Tongue (tissue), 2 donors: ENCODE results near the gene SARDH. TPM values are rescaled to one million over a fixed set of nuclear protein-coding genes. Genes with fewer than 3 reads are reported as not detected.
"Not testable (repeated sequence)": the region's sequence is repeated elsewhere in the genome, so short reads cannot be mapped to it uniquely, and the experiment has no call there.

Source experiments
- DNase-seq: peaks from one replicate; pipeline ENCODE4 v3.0.0-alpha.2; 2015
- total RNA-seq: library from RNA; depleted of rRNA; stranded (reverse); fragments of >200 nt; gene quantifications from one replicate; pipeline ENCODE4 v1.2.3, GENCODE V29; 2014

The SARDH gene
- total RNA-seq, 1 donor from 2014 or later: 8.0 TPM

- no peak for DNase-seq
Measured at GRCh38 chr9:133632806-133633680, 105.1 kb downstream of the SARDH start.

DNA sequence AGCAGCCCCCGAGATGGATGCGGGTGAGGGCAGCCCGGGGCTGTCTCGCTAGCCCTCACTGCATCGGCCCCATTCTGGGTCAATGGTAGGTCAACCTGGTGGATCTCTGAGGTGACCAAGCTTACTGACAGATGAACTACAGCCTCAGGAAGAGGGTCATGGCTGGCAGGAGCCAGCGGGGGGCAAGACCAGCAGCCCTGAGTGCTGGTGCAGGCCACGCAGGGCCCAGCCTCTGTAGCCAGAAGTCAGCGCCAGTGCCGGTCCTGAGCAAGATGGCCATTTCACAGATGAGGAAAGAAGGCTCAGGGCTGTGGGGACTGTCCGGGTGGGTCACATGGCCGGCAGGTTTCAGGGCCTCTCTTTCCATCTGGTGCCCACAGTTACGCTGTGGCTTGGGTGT, 107.0 kb downstream of the SARDH start:
- DNase-seq: no peak

DNA sequence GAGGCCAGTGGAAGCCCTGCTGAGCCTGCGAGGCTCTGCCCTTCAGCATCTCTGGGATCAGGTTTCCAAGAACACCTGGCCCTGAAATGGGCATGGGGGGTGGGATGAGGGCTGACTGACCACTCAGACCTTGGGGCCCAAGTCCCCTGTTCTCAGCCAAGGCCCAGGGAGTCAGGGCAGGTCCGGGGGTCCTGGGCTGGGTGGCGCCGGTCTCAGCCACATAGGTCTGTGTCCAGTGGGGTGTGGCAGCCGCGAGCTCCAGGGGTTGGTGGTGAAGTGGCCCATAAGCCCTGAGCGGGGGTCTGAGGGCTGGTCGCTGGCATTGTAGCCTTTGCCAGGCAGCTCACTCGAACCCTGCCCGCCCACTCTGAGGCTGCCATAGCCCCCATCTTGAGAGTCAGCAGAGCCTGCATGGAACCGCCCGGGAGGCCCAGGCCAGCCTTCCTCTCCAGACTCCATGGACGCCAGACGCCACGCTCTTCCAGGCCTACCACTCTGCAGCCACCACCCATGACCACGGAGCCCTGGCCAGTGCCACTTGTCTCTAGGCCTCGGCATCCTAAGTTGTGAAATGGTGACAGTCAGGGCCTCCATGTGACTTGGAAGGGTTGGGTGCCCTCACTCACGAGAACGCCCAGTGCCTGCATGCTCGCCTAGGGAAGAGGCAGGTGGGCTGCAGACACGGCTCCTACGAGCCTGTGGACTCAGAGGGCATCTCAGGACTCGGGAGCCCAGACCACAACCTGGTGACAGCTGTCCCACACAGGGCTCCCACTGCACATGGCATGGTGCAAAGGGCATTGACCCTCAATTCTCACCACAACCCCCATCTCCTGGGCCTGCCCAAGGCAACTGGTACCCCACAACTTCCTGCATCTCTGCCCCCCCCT, 108.7 kb downstream of the SARDH start:
- DNase-seq: no peak

DNA sequence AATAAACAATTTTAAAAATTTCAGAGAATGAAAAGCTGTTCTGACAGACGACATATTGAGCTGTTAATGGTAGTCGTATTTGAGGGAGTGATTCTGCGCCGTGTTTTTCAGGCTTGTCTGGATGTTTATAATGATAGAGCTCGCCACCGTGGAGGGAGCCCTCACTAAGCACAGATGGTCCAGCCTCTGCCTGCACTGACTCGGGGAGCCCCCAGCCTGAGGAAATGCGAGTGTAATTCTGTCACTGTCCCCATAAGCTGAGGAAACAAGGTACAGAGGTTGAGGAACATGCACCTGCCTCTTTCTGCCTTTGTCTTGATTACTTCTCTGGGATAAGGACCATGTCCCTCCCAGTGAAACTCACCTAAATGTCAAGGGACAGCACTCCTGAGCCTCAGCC, 109.4 kb downstream of the SARDH start:
- DNase-seq: no peak

DNA sequence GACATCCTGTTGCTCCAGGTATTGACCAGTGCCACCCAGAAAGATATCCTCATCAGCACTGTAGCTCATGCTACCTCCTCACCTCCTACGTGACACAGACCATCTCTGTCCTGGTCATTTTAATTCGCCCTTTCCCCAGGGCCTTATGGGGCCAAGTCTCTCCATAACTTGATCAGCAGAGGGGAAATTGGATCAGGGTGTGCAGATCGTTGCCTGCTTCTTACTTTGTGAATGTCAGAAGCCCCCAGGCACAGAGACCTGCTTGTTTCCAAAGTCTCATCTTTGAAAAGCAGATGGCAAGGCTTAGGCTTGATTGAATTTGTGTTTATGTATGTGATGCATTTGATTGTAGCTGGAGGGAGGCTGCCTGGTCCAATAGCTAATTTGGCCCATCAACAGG, 110.8 kb downstream of the SARDH start:
- DNase-seq: no peak

DNA sequence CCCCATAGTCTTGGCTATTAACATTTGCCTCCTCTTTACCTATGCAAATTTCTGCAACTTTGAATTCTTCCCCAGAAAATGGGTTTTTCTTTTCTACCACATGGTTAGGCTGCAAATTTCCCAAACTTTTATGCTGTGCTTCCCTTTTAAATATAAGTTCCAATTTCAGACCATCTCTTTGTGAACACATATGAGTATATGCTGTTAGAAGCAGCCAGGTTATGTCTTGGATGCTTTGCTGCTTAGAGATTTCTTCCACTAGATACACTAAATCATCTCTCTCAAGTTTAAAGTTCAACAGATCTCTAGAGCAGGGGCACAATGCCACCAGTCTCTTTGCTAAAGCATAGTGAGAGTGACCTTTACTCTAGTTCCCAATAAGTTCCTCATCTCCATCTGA, 112.1 kb downstream of the SARDH start:
- DNase-seq: not testable (repeated sequence)

DNA sequence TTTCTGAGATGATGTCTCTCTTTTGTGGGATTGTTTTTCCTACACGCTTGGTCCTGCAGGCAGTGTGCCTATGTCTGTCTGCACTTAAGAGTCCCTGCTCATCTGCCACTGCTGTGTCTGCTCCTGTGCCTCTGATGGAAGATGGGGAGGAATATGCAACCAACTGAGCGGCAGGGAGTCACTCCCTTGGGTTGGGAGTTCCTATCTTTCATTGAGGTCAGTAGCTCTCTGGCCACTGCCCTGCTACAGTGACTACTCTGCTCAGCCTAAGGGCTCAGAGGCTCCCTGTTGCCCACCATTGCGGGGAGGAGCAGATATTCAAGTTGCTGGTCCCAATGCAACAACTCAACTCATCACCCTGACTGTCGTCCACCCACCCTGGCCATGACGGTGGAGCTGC, 115.6 kb downstream of the SARDH start:
- no peak for DNase-seq

- DNase-seq: no peak
Measured at GRCh38 chr9:133621725-133622267, 116.4 kb downstream of the SARDH start.

DNA sequence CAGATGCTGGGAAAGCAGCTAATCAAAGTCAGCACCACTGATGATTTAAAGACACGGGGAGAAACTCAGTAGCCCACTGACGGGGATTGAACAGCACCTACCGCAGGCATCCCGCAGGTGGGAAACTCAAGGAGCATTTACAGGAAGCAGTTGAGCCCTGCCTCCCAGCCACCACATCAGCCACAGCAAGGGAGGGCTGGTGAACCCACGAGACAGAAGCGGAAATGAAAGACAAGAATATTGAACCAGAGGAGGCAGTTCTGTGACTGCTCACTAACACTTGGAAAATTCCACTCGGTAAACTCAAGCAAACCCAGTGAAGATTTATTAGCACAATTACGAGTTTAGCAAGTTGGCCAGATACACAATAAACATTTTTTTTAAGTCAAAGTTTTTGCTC, 118.4 kb downstream of the SARDH start:
- no peak for DNase-seq

DNA sequence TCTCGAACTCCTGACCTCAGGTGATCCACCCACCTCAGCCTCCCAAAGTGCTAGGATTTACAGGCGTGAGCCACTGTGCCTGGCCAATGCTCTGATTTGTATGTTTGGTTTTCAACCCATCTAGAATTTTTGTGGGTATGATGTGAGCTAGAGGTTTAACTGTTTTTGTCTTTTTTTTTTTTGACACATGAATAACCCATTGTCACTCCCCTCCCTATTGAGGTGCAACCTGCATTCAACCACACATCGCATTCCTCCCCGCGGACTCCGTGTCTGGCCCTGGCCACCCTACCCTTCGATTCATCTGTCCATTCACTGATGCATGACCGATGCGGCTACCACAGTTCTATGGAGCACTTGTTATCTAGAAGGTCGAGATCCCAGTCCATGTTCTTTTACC, 119.4 kb downstream of the SARDH start:
- DNase-seq: no peak

GRCh38 chr9:133616643-133617405, 121.3 kb downstream of the SARDH start:
- no peak for DNase-seq

GRCh38 chr9:133615606-133616188, 122.5 kb downstream of the SARDH start:
- no peak for DNase-seq

DNA sequence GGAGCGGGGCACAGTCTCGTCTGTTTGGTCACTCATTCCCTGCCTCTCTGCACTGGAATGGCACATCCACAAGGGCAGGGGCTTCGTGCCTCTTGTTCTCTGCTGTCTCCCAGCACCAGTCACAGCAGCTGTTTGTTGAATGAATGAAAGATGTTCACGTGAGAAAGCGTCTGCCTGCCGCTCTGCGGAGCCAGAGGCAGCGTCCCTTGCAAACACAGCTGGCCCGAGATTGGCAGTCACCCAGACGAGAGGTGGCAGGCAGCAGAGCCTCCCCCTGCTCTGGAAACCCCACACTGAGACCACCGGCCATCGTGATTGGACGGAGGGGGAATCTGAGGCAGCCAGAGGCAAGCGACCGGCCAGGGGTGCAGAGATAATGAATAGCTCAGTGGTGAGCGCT, 123.0 kb downstream of the SARDH start:
- peak; percentile 26 for DNase-seq

- DNase-seq: no peak
Measured at GRCh38 chr9:133614678-133615077, 123.5 kb downstream of the SARDH start.

DNA sequence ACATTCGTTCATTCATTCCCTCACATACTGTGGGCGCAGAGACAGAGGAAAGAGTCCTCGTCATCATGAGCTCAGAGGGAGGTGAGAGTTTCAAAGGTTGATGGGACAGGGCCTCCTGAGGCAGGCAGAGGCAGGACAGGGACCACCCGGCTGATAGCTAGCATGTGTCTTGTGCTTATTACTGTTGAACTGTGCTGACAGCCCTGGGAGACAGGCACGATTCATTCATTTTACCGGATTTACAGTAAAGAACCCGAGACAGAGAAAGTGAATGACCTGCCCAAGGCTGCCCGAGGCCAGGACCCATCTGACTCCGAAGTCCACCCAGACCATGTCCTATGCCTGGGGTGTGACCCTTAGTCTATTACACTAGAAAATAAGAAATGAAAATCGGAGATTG, 124.1 kb downstream of the SARDH start:
- no peak for DNase-seq

Other genes with a start within 250 kb of the SARDH start
- gene MYMK, start 213.4 kb downstream of the SARDH start, total RNA-seq: 18.3 TPM
- gene ADAMTSL2, start 203.6 kb downstream of the SARDH start, total RNA-seq: 4.3 TPM
- not detected for gene FAM163B, start 129.0 kb downstream of the SARDH start, total RNA-seq
- 0.10 TPM for gene DBH, start 102.0 kb downstream of the SARDH start, total RNA-seq